K562 (cell line): Measurements from ENCODE around the gene CBX2. TPM values are rescaled to one million over a fixed set of nuclear protein-coding genes. Genes with fewer than 3 reads are reported as not detected.
A peak's percentile ranks its signal among the peaks of the same experiment; 100 is the strongest.

Experiments
- ATF2 ChIP-seq: sonication (generic); formaldehyde crosslinking; IDR thresholded peaks from 2 replicates; pipeline ENCODE4 v1.8.1; 2022; ENCODE audit warnings: missing genetic modification reagents
- BHLHE40 ChIP-seq: IDR thresholded peaks from 2 replicates; pipeline ENCODE4 v1.6.1; 2011; ENCODE audit warnings: low read length, improper control_type of control experiment
- CREB1 ChIP-seq, 2 experiments: sonication (generic) in 1 of 2; formaldehyde crosslinking in 1 of 2; IDR thresholded peaks; 2 replicates each; pipeline versions ENCODE4 v1.6.1 to v1.8.0; 2012 to 2022; ENCODE audit warnings: inconsistent platforms in 1 of 2, mild to moderate bottlenecking in 1 of 2, missing genetic modification reagents in 1 of 2, moderate library complexity in 1 of 2
- CTBP1 ChIP-seq: fragments of 450-650 bp; IDR thresholded peaks from 2 replicates; pipeline ENCODE4 v1.6.1; 2016; ENCODE audit warnings: borderline replicate concordance
- CTCFL ChIP-seq: IDR thresholded peaks from 2 replicates; pipeline ENCODE4 v1.6.1; 2011; ENCODE audit warnings: borderline replicate concordance, low read depth, mild to moderate bottlenecking, moderate library complexity, low read length; ENCODE audit not compliant: insufficient read depth, poor library complexity, severe bottlenecking
- FIP1L1 ChIP-seq: fragments of 200-400 bp; formaldehyde crosslinking; IDR thresholded peaks from 2 replicates; pipeline ENCODE4 v1.6.1; 2018; ENCODE audit warnings: mild to moderate bottlenecking, low read depth, low read length; ENCODE audit not compliant: poor library complexity, severe bottlenecking
- HDAC3 ChIP-seq: fragments of 450-650 bp; IDR thresholded peaks from 2 replicates; pipeline ENCODE4 v1.6.1; 2018; ENCODE audit warnings: borderline replicate concordance, mild to moderate bottlenecking, moderate library complexity; ENCODE audit not compliant: partially characterized antibody
- KDM5B ChIP-seq: fragments of 200-600 bp; sonication (generic); IDR thresholded peaks from 2 replicates; pipeline ENCODE4 v1.6.1; 2012; ENCODE audit warnings: low read depth, mild to moderate bottlenecking, moderate library complexity, low read length, control low read depth, inconsistent platforms; ENCODE audit not compliant: insufficient replicate concordance
- KLF6 ChIP-seq: fragments of 250-450 bp; sonication (Bioruptor Pico); IDR thresholded peaks from 2 replicates; pipeline ENCODE4 v1.4.0; 2020; ENCODE audit warnings: mild to moderate bottlenecking, moderate library complexity, borderline replicate concordance
- MEF2D ChIP-seq: conservative IDR thresholded peaks from 2 replicates; pipeline ENCODE4 v1.6.1; 2016; ENCODE audit warnings: low read depth, missing genetic modification characterization, missing compliant biosample characterization
- MITF ChIP-seq: IDR thresholded peaks from 2 replicates; pipeline ENCODE4 v1.6.1; 2014; ENCODE audit warnings: antibody characterized with exemption
- NR2F6 ChIP-seq: fragments of 450-650 bp; formaldehyde crosslinking; IDR thresholded peaks from 2 replicates; pipeline ENCODE4 v1.4.0; 2020; ENCODE audit warnings: mild to moderate bottlenecking
- RBFOX2 ChIP-seq: fragments of 200-400 bp; formaldehyde crosslinking; IDR thresholded peaks from 2 replicates; pipeline ENCODE4 v1.6.1; 2017; ENCODE audit warnings: low read depth, mild to moderate bottlenecking, low read length, moderate library complexity
- THRAP3 ChIP-seq: fragments of 450-650 bp; IDR thresholded peaks from 2 replicates; pipeline ENCODE4 v1.6.1; 2016; ENCODE audit warnings: mild to moderate bottlenecking, inconsistent platforms, borderline replicate concordance
- TSC22D4 ChIP-seq: fragments of 450-650 bp; IDR thresholded peaks from 2 replicates; pipeline ENCODE4 v1.6.1; 2016; ENCODE audit warnings: missing genetic modification characterization, missing biosample characterization, control low read depth
- VEZF1 ChIP-seq: fragments of 200-800 bp; sonication (Bioruptor generic); IDR thresholded peaks from 2 replicates; pipeline ENCODE4 v1.6.1; 2017; ENCODE audit warnings: missing genetic modification characterization, missing compliant biosample characterization
- ZNF41 ChIP-seq: fragments of 250-450 bp; sonication (Bioruptor Pico); conservative IDR thresholded peaks from 2 replicates; pipeline ENCODE4 v1.4.0; 2020; ENCODE audit warnings: mild to moderate bottlenecking
- ZNF780A ChIP-seq: fragments of 250-450 bp; sonication (Bioruptor Pico); IDR thresholded peaks from 2 replicates; pipeline ENCODE4 v1.5.0; 2021; ENCODE audit warnings: mild to moderate bottlenecking
- polyA plus RNA-seq, 8 experiments: library from polyadenylated mRNA; depleted of rRNA in 4 of 8; stranded (reverse) in 5 of 8; unstranded in 3 of 8; fragments of >200 nt; fragmentation: Nextera tagmentation in 2 of 8; fragmentation: Illumina TruSeq in 1 of 8; extraction: Ambion mirVana in 2 of 8; extraction: Trizol in 1 of 8; gene quantifications; 2 replicates each; pipeline versions ENCODE4 v1.2.1 to v1.2.3, GENCODE V29; 2011 to 2014; ENCODE audit warnings: inconsistent platforms in 1 of 8, missing spikeins in 1 of 8
- total RNA-seq, 7 experiments: library from RNA; depleted of rRNA in 6 of 7; stranded (reverse); fragments of >200 nt in 6 of 7; fragmentation: Illumina TruSeq in 2 of 7; extraction: Trizol in 2 of 7; gene quantifications; 2 replicates each; pipeline versions ENCODE4 v1.2.1 to v1.2.3, GENCODE V29; 2011 to 2021; ENCODE audit warnings: low replicate concordance in 1 of 7

The CBX2 gene
- total and polyA plus RNA-seq, 9 of the 15 experiments (the other 6 are each of a cell fraction or from before 2014, with no cell fraction given) = 0.66 to 26.9 (median 13.9) TPM

- TF ChIP-seq KLF6 (CRISPR knock-in tag) (no peak), MEF2D (no peak), MITF (no peak), ZNF780A (no peak), NR2F6 (no peak), ZNF41 (CRISPR knock-in tag) (no peak), KDM5B (peak; percentile 45), HDAC3 (no peak), THRAP3 (no peak), CTBP1 (peak; percentile 57; the same call in 1 of the 2 replicates), FIP1L1 (peak; percentile 51), CTCFL (no peak), BHLHE40 (no peak), VEZF1 (CRISPR knock-in tag) (peak; percentile 75), RBFOX2 (peak; percentile 78), ATF2 (CRISPR knock-in tag) (no peak), TSC22D4 (tag) (no peak), CREB1 (IDR thresholded peaks at IDR 0.05) (peak; percentile 54), CREB1 (CRISPR knock-in tag; IDR thresholded peaks at IDR 0.05) (peak; percentile 56; the same call in 1 of the 2 replicates)
Observed at GRCh38 chr17:79833744-79834564, 56.0 kb downstream of the CBX2 start (continued).
